CD4-positive, alpha-beta T cell treated with Interleukin-17A for 4 hours (primary cell): ENCODE results near the gene EPS15.

Experiments used
- DNase-seq: peaks from one replicate; pipeline ENCODE4 v3.0.0-alpha.2; 2020; ENCODE audit warnings: mixed read lengths

Gene EPS15

DNA sequence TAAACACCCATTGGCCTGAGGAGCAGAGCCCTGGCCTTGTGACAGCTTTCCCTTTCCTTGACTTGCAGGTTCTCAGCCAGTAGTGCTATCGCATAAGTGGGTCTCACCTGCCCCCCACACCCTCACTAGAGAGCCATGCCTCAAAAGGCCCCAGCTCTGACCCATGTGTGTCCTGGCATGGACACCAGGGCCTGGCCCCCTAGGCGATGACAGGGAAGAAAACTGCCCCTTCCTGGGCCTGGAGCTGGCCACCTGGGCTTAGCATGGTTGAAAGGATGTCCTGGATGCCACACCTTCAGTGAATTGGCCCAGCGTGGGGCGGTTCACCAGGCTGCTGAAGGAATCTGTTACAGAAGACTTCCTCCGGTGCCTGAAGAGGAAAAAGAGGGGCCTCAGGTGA lies 207.2 kb downstream of the EPS15 start:
- DNase-seq: no peak

DNA sequence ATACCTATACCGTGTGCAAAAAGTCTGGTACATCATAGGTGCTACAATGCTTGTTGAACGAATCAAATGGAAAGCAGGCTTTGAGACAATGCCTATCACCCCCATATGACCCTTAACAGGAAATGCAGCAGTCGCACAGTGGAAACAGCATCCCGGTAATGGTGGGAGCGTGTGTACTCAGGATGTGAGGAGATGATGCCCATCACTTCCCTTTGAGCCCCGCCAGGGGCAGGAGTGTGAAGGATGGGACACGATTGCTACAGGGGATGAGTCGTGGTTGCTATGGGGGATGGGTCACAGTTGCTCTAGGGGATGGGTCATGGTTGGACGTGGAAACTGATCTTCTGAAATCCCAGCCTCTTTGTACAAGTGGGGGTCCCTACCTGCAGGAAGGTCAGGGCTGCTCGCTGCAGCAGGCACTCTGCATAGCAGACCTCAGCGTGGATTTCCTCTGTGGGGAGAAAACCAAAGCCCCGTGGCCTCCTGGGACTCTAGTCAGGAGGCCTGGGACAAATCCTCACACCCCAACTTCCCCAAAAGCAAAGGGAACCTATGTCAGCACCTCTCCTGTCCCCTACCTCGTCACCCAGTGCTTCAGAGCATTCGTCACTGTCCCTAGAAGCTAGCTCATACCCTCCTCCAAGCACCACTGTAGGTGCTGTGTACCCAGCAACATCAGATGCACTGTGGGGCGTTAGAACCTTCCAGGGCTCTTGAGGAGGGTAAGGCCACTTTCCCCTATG lies 208.0 kb downstream of the EPS15 start:
- DNase-seq: no peak

DNA sequence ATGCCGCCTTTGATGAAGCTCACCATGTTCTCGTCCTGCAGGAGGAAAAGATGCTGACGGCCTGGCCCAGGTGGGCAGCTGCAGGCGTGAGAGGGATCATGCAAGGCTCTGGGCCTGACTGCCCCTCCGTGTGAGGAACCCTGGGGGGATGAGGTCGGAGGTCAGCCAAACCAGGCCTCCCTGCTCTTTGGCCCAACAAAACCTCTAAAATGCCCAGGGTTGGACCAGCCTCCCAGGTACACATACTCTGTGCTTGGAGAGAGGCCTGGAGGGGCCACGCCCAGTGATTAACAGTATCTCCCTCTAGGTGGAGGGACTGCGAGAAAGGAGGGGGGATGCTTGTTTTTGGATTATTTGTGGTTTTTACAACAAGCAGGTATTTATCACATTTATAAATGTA lies 209.8 kb downstream of the EPS15 start:
- DNase-seq: no peak

DNA sequence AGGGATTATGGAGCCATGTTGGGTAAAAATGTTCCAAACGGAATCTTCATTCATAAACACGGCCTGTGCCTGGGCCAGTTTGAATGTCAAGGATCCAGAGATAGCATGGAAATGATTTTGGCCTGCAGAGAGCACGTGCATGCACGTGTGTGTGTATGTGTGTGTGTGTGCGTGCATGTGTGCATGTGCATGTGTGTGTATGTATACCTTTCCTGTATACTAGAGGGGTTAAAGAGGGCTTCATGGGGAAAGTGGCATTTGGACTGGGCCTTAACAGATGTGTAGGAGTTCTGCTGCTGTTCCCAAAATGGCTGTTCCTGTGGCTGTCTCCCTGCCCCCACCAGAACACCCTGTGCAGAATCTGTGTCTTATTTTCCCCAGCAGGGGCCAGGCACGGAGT lies 210.4 kb downstream of the EPS15 start:
- DNase-seq: no peak

DNA sequence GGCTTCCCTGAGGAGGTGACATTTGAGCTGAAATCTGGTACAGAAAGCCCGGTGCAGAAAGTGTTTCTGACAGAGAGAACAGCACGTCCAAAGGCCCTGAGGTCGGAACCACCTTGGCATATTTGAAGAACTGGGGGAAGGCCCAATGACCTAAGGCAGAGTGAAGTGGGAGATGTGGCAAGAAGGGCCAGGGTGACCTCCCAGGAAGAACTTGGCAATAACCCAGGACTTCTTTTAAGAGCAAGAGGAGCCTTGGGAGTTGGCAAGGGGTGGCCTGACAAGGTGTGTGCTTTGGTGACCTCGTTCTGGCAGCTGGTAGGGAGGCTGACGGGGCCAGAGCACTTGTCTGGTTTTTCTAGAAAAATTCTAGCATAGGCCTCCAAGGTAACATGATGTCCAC lies 212.1 kb downstream of the EPS15 start:
- DNase-seq: no peak

DNA sequence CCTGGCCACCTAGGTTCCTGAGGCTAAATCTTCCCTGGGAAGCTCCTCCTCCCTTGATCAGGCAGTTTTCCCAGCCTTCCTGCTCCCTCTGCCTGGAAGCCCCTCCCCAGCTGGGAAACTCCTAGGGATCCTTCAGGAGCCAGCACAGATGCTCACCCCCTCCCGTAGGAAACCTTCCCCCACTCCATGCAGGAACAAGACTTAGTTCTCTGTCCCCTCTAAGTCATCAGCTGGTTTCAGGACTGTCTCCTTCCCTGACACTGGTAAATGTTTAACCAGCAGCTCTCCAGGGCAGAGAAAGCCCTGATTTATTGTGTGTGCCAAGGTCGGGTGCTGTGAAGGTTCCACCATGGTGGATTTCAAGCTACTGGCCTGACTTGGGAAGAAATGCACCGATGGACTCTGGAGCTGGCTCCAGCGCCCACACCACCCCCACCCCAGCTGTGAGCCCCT lies 213.7 kb downstream of the EPS15 start:
- no peak for DNase-seq

DNA sequence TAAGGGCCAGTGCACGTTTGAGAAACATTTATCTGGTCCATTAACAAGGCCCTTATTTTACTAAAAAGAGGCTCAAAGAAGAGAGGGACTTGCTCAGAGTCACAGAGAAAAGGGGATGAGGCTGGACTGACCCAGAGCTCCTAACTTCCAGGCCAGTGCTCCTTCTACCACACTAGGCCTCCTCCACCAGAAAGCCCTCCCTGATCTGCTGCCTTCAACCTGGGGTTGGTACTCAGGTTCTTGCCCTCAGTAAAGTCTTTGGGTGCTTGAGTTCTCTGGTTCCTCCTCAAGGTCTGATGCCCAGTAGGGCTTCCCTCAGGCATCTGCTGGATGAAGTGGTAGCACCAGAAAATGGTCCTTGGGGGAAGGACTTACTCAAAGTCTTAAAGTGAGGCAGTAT lies 214.7 kb downstream of the EPS15 start:
- DNase-seq: no peak
